DND-41 (cell line): Measurements from ENCODE around the gene NBAS.

ENCODE experiments used
- CTCF ChIP-seq: IDR thresholded peaks from 2 replicates; pipeline ENCODE4 v1.5.1; 2012; ENCODE audit warnings: borderline replicate concordance, low read length, moderate library complexity, mild to moderate bottlenecking; ENCODE audit not compliant: poor library complexity, severe bottlenecking; ENCODE audit errors: extremely low read depth
- EZH2 ChIP-seq: IDR thresholded peaks from 3 replicates; pipeline ENCODE4 v1.6.1; 2012; ENCODE audit warnings: borderline replicate concordance, low read depth, mild to moderate bottlenecking, moderate library complexity, low read length, inconsistent platforms; ENCODE audit not compliant: severe bottlenecking

DNA sequence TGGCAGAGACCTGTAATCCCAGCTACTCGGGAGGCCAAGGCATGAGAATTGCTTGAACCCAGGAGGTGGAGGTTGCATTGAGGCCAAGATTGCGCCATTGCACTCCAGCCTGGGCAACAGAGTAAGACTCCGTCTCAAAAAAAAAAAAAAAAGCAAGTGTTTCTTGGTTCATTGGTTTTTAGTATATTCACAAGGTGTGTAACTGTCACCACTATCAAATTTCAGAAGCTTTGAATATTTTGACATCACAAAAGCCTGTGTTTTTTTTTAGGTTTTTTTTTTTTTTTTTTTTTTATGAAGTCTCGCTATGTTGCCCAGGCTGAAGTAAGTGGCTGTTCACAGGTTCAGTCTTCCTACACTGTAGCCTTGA lies 47.2 kb upstream of the NBAS start:
- TF ChIP-seq CTCF = no peak
- no peak for TF ChIP-seq EZH2
